ENCODE results near the gene INPP5D.

INPP5D gene

GRCh38 chr2:233112329-233112728, 52.2 kb downstream of the INPP5D start:
- Histone ChIP-seq H3K27me3 (ENCODE audit: control insufficient read depth, insufficient read depth, low read length) (no peaks in the 10 kb centered on the region), H3K27ac (ENCODE audit: low read depth, low read length) (no peak overlapping the region), H3K9ac (ENCODE audit: low read length) (no peak overlapping the region), H3K36me3 (ENCODE audit: control insufficient read depth, insufficient read depth, low read length) (no peaks in the 10 kb centered on the region), H3K4me1 (ENCODE audit: control insufficient read depth, insufficient read depth, low read length) (no peaks in the 10 kb centered on the region), H3K4me3 (ENCODE audit: low read length) (no peak overlapping the region)

DNA sequence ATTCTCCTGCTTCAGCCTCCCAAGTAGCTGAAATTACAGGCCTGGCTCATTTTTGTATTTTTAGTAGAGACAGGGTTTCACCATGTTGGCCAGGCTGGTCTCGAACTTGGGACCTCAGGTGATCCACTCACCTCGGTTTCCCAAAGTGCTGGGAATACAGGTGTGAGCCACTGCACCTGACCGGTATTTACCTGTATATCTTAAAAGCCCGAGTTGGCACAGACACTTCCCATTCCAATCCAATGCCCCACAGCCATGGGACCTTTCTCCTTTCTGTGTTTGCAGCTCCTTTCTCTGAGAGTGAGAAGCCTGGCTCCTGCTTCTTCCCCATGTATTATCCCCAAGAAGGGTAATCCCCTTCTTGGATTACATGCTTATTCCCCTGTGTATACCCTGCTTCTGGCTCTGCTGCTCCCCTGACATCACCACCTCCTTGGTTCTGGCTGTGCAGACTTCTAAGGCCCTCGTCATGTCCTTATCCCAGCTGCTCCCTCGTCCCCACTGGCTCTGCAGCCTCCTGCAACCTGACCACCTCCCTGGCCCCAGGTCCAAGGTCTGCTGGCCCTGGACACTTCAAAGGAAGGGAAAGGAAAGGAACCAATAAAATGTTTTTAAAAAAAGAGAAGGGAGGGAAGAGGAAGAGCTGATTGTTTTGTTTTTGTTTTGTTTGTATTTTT, 52.8 kb downstream of the INPP5D start:
- Histone ChIP-seq H3K4me3 (ENCODE audit: low read length) (no peak overlapping the region), H3K27ac (ENCODE audit: low read depth, low read length) (no peak overlapping the region), H3K4me1 (ENCODE audit: control insufficient read depth, insufficient read depth, low read length) (no peaks in the 10 kb centered on the region), H3K9ac (ENCODE audit: low read length) (no peak overlapping the region), H3K36me3 (ENCODE audit: control insufficient read depth, insufficient read depth, low read length) (no peaks in the 10 kb centered on the region), H3K27me3 (ENCODE audit: control insufficient read depth, insufficient read depth, low read length) (no peaks in the 10 kb centered on the region)

DNA sequence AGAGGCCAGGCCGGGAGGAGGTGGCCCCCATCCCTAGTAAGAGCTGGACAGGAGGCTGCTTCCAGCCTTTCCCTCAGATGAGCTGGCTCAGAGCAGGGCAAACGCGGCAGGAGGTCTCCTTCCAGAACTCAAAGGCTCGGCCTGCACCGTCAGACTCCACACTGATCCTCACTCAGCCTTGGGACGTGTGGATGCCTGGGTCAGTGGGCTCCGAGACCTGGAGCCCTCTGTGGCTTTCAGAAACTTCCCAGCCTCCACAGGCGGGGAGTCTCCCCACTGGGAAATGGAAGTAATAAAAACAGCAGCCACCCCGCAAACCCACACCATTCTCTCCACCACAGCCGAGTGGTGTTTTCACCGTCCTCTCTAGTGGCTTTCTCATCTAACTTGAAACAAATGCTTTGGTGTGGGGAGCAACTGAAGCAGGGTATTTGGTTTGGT, 54.3 kb downstream of the INPP5D start:
- Histone ChIP-seq H3K27me3 (ENCODE audit: control insufficient read depth, insufficient read depth, low read length) (no peaks in the 10 kb centered on the region), H3K27ac (ENCODE audit: low read depth, low read length) (no peak overlapping the region), H3K4me1 (ENCODE audit: control insufficient read depth, insufficient read depth, low read length) (no peaks in the 10 kb centered on the region), H3K4me3 (ENCODE audit: low read length) (no peak overlapping the region), H3K36me3 (ENCODE audit: control insufficient read depth, insufficient read depth, low read length) (no peaks in the 10 kb centered on the region), H3K9ac (ENCODE audit: low read length) (no peak overlapping the region)

DNA sequence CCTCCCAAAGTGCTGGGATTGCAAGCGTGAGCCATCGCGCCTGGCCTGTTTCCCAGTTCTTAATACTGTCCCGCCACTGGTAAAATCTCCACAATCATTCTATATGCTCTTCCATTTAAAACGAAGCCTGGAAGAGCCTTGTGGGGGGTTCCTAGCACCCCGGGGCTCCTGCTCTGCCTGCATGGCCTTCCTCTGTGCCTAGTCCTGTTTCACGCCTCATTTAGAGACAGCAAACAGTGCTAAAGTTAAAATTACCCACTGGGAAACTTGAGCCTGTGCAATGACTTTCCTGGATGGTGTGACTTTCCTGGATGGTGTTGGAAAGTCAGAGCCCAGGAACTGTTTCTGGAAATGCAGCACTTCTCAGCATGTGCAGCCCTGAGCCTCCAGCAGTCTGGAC, 55.0 kb downstream of the INPP5D start:
- no peak overlapping the region for H3K27ac ChIP-seq (ENCODE audit: low read depth, low read length)
- H3K27me3 ChIP-seq (ENCODE audit: control insufficient read depth, insufficient read depth, low read length) = no peaks in the 10 kb centered on the region
- H3K4me1 ChIP-seq (ENCODE audit: control insufficient read depth, insufficient read depth, low read length) = no peaks in the 10 kb centered on the region
- H3K36me3 ChIP-seq (ENCODE audit: control insufficient read depth, insufficient read depth, low read length) = no peaks in the 10 kb centered on the region
- no peak overlapping the region for H3K9ac ChIP-seq (ENCODE audit: low read length)
- no peak overlapping the region for H3K4me3 ChIP-seq (ENCODE audit: low read length)

- Histone ChIP-seq H3K36me3 (ENCODE audit: control insufficient read depth, insufficient read depth, low read length) (no peaks in the 10 kb centered on the region), H3K4me1 (ENCODE audit: control insufficient read depth, insufficient read depth, low read length) (no peaks in the 10 kb centered on the region), H3K9ac (ENCODE audit: low read length) (no peak overlapping the region), H3K4me3 (ENCODE audit: low read length) (no peak overlapping the region), H3K27me3 (ENCODE audit: control insufficient read depth, insufficient read depth, low read length) (no peaks in the 10 kb centered on the region), H3K27ac (ENCODE audit: low read depth, low read length) (no peak overlapping the region)
These were observed 55.6 kb downstream of the INPP5D start for GRCh38 chr2:233115741-233116140.

DNA sequence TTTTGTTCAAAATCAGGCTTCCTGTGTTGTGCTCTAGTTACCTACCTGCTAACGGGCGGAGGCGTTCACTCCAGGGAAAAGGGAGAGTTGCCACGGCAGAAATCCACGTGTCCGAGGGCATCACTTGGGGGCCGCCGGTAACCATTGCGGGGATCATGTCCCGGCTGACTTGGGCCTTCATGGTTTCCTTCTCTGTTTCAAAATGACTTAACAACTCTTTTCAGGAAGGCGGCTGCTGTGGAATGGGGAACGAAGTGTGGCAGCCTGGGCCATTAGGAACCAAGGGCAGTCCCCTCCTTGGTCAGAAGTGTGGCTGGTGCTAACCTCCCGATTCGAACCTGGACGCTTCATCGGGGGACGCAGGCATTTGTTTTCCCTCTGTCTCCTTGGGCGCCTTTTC, 56.8 kb downstream of the INPP5D start:
- no peaks in the 10 kb centered on the region for H3K4me1 ChIP-seq (ENCODE audit: control insufficient read depth, insufficient read depth, low read length)
- no peak overlapping the region for H3K9ac ChIP-seq (ENCODE audit: low read length)
- H3K27ac ChIP-seq (ENCODE audit: low read depth, low read length) = no peak overlapping the region
- H3K27me3 ChIP-seq (ENCODE audit: control insufficient read depth, insufficient read depth, low read length) = no peaks in the 10 kb centered on the region
- no peak overlapping the region for H3K4me3 ChIP-seq (ENCODE audit: low read length)
- no peaks in the 10 kb centered on the region for H3K36me3 ChIP-seq (ENCODE audit: control insufficient read depth, insufficient read depth, low read length)

GRCh38 chr2:233117351-233117750, 57.2 kb downstream of the INPP5D start:
- no peak overlapping the region for H3K9ac ChIP-seq (ENCODE audit: low read length)
- no peak overlapping the region for H3K4me3 ChIP-seq (ENCODE audit: low read length)
- H3K27me3 ChIP-seq (ENCODE audit: control insufficient read depth, insufficient read depth, low read length) = no peaks in the 10 kb centered on the region
- no peaks in the 10 kb centered on the region for H3K36me3 ChIP-seq (ENCODE audit: control insufficient read depth, insufficient read depth, low read length)
- H3K4me1 ChIP-seq (ENCODE audit: control insufficient read depth, insufficient read depth, low read length) = no peaks in the 10 kb centered on the region
- H3K27ac ChIP-seq (ENCODE audit: low read depth, low read length) = no peak overlapping the region

DNA sequence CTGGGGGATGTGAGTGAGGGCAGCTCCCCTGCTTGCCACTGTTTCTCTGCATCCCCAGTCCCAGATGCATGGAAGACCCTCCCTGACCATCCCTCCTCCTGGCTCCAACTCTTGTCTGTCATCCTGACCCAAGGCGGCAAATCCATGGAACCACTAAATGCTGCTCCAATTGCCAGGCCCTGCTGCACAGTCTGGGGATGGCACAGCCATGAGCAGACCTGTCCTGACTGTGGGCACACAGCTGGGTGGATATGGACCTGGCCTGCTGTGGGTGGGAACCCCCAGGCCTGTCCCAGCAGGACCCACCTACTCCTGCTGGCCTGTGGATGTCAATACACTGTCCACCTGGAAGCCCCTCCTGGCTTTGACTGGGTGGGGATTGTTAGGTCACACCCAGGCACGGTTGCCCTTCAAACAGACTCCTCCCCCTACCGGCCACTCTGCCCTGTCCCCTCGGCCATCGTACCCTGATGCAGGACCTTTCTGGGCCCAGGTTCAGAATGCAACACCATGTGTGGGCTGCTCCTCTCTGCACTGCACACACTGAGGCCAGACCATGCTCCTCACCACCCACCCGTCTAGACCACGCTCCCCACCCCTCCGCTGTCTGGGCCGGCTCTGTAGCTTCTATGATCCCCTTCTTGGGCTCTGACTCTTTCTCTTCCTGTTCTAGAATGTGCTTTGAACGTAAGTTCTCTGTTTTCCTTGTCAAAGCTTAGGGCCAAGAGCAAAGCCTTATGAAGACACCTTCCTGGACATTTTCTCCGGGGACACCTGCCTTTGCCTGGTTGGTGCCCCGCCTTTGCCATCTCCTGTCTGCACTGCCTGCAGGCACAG, 57.9 kb downstream of the INPP5D start:
- Histone ChIP-seq H3K36me3 (ENCODE audit: control insufficient read depth, insufficient read depth, low read length) (no peaks in the 10 kb centered on the region), H3K27ac (ENCODE audit: low read depth, low read length) (no peak overlapping the region), H3K9ac (ENCODE audit: low read length) (no peak overlapping the region), H3K27me3 (ENCODE audit: control insufficient read depth, insufficient read depth, low read length) (no peaks in the 10 kb centered on the region), H3K4me1 (ENCODE audit: control insufficient read depth, insufficient read depth, low read length) (no peaks in the 10 kb centered on the region), H3K4me3 (ENCODE audit: low read length) (no peak overlapping the region)

DNA sequence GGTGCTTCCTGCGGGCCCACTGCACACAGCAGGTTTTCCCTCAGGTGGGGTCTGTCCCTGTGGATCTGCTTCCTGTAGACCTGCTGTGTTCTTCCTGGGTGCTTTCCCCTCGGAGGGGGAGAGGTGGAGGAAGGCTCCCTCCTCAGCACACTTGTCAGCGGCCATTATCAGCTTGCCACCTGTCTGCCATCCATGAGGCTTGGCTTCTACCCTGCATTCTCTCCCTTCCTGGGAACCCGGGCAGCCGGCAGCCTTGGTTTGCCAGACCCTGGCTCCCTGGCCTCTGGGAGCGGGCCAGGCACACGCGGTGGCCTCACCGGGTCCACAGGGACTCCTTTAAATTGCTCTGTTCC, 58.5 kb downstream of the INPP5D start:
- no peak overlapping the region for H3K4me3 ChIP-seq (ENCODE audit: low read length)
- no peaks in the 10 kb centered on the region for H3K36me3 ChIP-seq (ENCODE audit: control insufficient read depth, insufficient read depth, low read length)
- no peaks in the 10 kb centered on the region for H3K27me3 ChIP-seq (ENCODE audit: control insufficient read depth, insufficient read depth, low read length)
- no peaks in the 10 kb centered on the region for H3K4me1 ChIP-seq (ENCODE audit: control insufficient read depth, insufficient read depth, low read length)
- H3K9ac ChIP-seq (ENCODE audit: low read length) = no peak overlapping the region
- no peak overlapping the region for H3K27ac ChIP-seq (ENCODE audit: low read depth, low read length)

DNA sequence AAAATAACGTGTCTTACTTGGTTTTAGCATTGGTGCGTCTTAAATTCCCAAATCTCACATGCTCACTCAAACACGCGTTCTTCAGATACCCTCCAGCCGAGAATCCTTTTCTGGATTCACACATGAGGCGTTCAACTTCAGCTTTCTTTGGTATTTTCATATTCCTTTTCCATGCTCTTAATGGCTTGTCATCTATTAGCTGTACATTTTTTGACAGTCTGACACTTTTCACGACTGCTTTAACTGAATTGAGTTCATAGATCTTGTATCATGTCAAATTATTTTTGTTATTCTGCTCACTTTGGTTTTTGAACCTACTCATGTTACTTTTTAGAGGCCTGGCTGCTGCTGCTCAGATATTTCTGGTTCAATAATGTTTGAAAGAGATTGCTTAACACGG, 59.0 kb downstream of the INPP5D start:
- no peaks in the 10 kb centered on the region for H3K4me1 ChIP-seq (ENCODE audit: control insufficient read depth, insufficient read depth, low read length)
- H3K4me3 ChIP-seq (ENCODE audit: low read length) = no peak overlapping the region
- no peak overlapping the region for H3K9ac ChIP-seq (ENCODE audit: low read length)
- H3K27me3 ChIP-seq (ENCODE audit: control insufficient read depth, insufficient read depth, low read length) = no peaks in the 10 kb centered on the region
- no peaks in the 10 kb centered on the region for H3K36me3 ChIP-seq (ENCODE audit: control insufficient read depth, insufficient read depth, low read length)
- H3K27ac ChIP-seq (ENCODE audit: low read depth, low read length) = no peak overlapping the region

DNA sequence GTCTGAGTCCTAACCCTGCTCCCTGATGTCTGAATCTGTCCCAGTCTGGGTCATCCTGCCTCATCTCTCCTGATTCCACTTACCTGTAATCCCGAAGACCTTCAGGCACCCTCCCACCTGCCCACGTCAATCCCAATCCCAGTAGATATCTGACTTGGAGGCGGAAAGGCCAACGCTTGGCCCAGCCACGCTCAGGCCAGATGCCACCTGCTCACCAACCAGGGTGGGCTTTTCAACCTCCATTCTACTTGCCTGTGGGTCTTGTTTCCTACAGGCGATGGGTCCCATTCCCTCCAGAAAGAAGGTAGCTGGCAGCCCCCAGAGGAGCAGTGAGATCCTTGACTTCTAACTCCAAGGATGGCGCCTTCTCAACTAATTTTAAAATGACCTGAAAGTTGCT, 59.7 kb downstream of the INPP5D start:
- Histone ChIP-seq H3K36me3 (ENCODE audit: control insufficient read depth, insufficient read depth, low read length) (no peaks in the 10 kb centered on the region), H3K4me1 (ENCODE audit: control insufficient read depth, insufficient read depth, low read length) (no peaks in the 10 kb centered on the region), H3K4me3 (ENCODE audit: low read length) (no peak overlapping the region), H3K27ac (ENCODE audit: low read depth, low read length) (no peak overlapping the region), H3K27me3 (ENCODE audit: control insufficient read depth, insufficient read depth, low read length) (no peaks in the 10 kb centered on the region), H3K9ac (ENCODE audit: low read length) (no peak overlapping the region)

DNA sequence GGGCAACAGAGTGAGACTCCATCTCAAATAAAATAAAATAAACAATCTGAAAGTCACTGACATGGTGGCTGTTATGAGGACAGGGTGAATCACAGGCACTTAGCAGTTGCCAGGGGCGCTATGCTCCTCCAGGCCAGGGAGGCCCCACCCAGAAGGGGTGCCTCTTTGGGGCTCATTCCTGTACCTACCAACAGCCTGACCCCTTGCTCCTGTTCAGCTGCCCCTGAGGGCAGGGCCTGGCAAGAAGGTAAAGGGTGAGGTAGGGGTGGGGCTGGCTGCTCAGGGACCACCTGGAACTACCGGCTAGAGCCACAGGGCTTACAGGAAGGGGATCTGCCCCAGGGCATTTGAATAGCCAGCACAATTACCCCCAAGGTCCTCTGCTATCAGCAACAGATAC, 60.3 kb downstream of the INPP5D start:
- no peaks in the 10 kb centered on the region for H3K27me3 ChIP-seq (ENCODE audit: control insufficient read depth, insufficient read depth, low read length)

DNA sequence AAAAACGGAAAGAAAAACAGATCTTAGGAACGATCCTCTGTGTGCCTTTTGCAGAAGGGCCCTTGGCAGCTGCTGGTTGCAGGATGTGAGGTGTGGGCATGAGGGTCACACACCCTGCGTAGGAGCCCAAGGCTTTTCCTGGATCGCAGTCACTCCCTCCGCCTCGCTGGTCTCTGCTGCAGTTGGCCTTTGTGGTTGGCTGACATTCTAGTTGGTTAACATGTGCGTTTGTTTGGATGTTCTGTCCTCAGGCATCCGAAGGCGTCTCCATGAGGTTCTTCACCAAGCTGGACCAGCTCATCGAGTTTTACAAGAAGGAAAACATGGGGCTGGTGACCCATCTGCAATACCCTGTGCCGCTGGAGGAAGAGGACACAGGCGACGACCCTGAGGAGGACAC, 61.7 kb downstream of the INPP5D start:
- H3K4me1 ChIP-seq (ENCODE audit: control insufficient read depth, insufficient read depth, low read length) = no peaks in the 10 kb centered on the region
- H3K4me3 ChIP-seq (ENCODE audit: low read length) = no peak overlapping the region
- H3K36me3 ChIP-seq (ENCODE audit: control insufficient read depth, insufficient read depth, low read length) = no peaks in the 10 kb centered on the region
- no peaks in the 10 kb centered on the region for H3K27me3 ChIP-seq (ENCODE audit: control insufficient read depth, insufficient read depth, low read length)
- H3K27ac ChIP-seq (ENCODE audit: low read depth, low read length) = no peak overlapping the region
- H3K9ac ChIP-seq (ENCODE audit: low read length) = no peak overlapping the region

More for the DNA sequence above, 60.3 kb downstream of the INPP5D start:
- H3K9ac ChIP-seq (ENCODE audit: low read length) = no peak overlapping the region
- no peaks in the 10 kb centered on the region for H3K4me1 ChIP-seq (ENCODE audit: control insufficient read depth, insufficient read depth, low read length)
- H3K27ac ChIP-seq (ENCODE audit: low read depth, low read length) = no peak overlapping the region
- H3K36me3 ChIP-seq (ENCODE audit: control insufficient read depth, insufficient read depth, low read length) = no peaks in the 10 kb centered on the region
- no peak overlapping the region for H3K4me3 ChIP-seq (ENCODE audit: low read length)

Data from rectal smooth muscle tissue (tissue), 1 donor.